ENCODE data around the gene ABHD14A.

DNA sequence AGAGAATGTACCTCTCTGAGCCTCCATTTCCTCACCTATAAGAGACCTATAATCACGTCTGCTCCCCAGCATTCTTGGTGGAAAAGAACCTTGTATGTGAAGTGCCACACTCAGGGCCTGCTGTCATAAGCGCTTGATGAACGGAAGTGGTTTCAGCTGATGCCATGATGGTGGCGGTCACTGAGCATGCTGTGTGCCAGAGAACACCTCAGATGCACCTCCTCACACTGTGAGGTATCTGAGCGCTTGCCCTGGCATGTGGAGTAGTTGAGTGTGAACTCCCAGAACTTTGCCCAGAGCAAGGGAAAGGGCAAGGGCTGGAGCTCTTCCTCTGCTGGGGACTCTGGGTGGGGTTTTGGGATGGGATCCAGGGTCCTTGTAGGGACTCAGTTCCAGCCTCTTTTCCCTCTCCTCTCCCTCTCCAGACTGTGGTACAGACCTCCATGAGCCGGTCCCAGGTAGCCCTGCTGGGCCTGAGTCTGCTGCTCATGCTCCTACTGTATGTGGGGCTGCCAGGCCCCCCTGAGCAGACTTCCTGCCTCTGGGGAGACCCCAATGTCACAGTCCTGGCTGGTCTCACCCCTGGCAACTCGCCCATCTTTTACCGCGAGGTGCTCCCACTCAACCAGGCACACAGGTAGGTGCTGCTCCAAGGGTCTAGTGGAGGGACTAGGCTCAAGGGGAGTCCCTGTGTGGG, 2.7 kb downstream of the ABHD14A start:
- TF ChIP-seq, protein P1, sequence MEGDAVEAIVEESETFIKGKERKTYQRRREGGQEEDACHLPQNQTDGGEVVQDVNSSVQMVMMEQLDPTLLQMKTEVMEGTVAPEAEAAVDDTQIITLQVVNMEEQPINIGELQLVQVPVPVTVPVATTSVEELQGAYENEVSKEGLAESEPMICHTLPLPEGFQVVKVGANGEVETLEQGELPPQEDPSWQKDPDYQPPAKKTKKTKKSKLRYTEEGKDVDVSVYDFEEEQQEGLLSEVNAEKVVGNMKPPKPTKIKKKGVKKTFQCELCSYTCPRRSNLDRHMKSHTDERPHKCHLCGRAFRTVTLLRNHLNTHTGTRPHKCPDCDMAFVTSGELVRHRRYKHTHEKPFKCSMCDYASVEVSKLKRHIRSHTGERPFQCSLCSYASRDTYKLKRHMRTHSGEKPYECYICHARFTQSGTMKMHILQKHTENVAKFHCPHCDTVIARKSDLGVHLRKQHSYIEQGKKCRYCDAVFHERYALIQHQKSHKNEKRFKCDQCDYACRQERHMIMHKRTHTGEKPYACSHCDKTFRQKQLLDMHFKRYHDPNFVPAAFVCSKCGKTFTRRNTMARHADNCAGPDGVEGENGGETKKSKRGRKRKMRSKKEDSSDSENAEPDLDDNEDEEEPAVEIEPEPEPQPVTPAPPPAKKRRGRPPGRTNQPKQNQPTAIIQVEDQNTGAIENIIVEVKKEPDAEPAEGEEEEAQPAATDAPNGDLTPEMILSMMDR (conservative IDR thresholded peaks at IDR 0.05; ENCODE audit: low read length), result no peak
- no peak for TF ChIP-seq EZH2phosphoT487 (IDR thresholded peaks at IDR 0.05; ENCODE audit: borderline replicate concordance, low read depth, low read length)

All from OCI-LY7 (cell line).